Prostate gland (tissue), 2 donors: ENCODE measurements around the gene STAT1.

Experiments used
- POLR2A ChIP-seq: fragments of 450-650 bp; IDR thresholded peaks from one replicate; pipeline ENCODE4 v1.6.1; 2016; ENCODE audit warnings: antibody characterized with exemption, mild to moderate bottlenecking
- POLR2AphosphoS5 ChIP-seq: sonication (generic); formaldehyde crosslinking; IDR thresholded peaks from one replicate; pipeline ENCODE4 v1.6.1; 2017; ENCODE audit warnings: antibody characterized with exemption
- TF ChIP-seq, protein P1 (sequence below), 4 experiments: fragments of 200-600 bp in 2 of 4; fragments of 450-650 bp in 2 of 4; sonication (generic) in 2 of 4; IDR thresholded peaks; 1 replicate in 3 of 4; 2 replicates in 1 of 4; pipeline ENCODE4 v1.5.1; 2016 to 2019; ENCODE audit warnings: antibody characterized with exemption in 4 of 4, mild to moderate bottlenecking in 2 of 4, moderate library complexity in 2 of 4

DNA sequence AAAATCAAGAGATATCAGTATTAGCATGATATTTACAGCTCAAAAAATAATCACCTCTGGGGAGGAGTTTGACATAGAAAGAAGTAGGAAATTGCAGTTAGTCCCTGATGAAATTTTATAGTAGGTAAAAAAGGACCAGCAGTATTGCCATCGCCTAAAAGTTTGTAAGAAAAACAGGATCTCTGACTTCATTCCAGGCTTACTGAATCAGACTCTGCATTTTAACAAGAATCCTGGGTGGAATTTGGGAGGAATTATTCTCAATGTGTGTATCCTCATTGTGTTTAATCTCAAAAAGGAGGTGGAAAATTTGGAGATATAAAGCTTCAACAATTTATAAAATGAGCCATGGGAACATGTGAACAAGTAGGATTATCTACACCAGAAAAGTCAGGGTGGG lies 31.2 kb upstream of the STAT1 start:
- TF ChIP-seq, protein P1, sequence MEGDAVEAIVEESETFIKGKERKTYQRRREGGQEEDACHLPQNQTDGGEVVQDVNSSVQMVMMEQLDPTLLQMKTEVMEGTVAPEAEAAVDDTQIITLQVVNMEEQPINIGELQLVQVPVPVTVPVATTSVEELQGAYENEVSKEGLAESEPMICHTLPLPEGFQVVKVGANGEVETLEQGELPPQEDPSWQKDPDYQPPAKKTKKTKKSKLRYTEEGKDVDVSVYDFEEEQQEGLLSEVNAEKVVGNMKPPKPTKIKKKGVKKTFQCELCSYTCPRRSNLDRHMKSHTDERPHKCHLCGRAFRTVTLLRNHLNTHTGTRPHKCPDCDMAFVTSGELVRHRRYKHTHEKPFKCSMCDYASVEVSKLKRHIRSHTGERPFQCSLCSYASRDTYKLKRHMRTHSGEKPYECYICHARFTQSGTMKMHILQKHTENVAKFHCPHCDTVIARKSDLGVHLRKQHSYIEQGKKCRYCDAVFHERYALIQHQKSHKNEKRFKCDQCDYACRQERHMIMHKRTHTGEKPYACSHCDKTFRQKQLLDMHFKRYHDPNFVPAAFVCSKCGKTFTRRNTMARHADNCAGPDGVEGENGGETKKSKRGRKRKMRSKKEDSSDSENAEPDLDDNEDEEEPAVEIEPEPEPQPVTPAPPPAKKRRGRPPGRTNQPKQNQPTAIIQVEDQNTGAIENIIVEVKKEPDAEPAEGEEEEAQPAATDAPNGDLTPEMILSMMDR (IDR thresholded peaks at IDR 0.05): no peak
- no peak for TF ChIP-seq POLR2A
- no peak for TF ChIP-seq POLR2AphosphoS5
